Activated naive CD8-positive, alpha-beta T cell (primary cell): Measurements from ENCODE around the gene TDP2.
"Not testable (repeated sequence)": the region's sequence is repeated elsewhere in the genome, so short reads cannot be mapped to it uniquely, and the experiment has no call there.

Experiments
- H3K27ac Mint-ChIP-seq: one replicate; pipeline ENCODE4 v1.8.0; 2021; ENCODE audit warnings: mixed read lengths
- H3K27me3 Mint-ChIP-seq: one replicate; pipeline ENCODE4 v1.8.0; 2021; ENCODE audit warnings: mixed read lengths
- H3K36me3 Mint-ChIP-seq: one replicate; pipeline ENCODE4 v1.8.0; 2021; ENCODE audit warnings: mixed read lengths
- H3K4me1 Mint-ChIP-seq: one replicate; pipeline ENCODE4 v1.8.0; 2021; ENCODE audit warnings: low read depth, mixed read lengths
- H3K4me3 Mint-ChIP-seq: one replicate; pipeline ENCODE4 v1.8.0; 2021; ENCODE audit warnings: mild to moderate bottlenecking, mixed read lengths
- H3K9me3 Mint-ChIP-seq: one replicate; pipeline ENCODE4 v1.8.0; 2021; ENCODE audit warnings: low read depth, mixed read lengths

Gene TDP2, protein sequence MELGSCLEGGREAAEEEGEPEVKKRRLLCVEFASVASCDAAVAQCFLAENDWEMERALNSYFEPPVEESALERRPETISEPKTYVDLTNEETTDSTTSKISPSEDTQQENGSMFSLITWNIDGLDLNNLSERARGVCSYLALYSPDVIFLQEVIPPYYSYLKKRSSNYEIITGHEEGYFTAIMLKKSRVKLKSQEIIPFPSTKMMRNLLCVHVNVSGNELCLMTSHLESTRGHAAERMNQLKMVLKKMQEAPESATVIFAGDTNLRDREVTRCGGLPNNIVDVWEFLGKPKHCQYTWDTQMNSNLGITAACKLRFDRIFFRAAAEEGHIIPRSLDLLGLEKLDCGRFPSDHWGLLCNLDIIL

DNA sequence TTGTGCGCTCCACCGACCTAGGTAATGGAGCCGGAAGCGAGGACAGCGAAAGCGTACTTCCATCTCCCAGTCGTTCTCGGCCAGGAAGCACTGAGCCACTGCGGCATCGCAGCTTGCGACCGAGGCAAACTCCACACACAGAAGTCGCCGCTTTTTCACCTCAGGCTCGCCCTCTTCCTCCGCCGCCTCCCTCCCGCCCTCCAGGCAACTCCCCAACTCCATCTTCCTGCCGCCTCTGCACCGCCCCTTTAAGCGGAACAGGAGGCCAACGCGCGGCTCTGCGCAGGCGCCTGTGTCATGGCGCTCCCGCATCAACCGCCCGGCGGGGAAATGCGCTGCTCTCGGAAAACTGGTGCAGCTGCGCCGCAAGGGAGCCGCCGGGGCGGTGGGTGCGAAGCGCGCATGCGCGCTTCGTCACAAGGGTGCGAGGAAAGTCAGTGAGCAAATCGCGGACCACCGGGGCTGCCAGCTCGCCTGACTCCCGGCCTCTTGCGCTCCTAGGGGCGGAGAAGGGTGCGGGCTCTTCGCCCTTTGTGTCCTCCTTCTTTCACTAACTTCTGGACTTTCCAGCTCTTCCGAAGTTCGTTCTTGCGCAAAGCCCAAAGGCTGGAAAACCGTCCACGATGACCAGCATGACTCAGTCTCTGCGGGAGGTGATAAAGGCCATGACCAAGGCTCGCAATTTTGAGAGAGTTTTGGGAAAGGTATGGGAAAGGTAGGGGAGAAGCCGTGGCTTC is at the start of gene TDP2, which contains the start of gene ACOT13:
TSS of gene TDP2 (minus strand) at position 259 of the 737 bp plus-strand sequence. CDS start at position 222, 37 bp downstream.
TSS of gene ACOT13 (plus strand) at position 437 of the 737 bp plus-strand sequence. CDS start at position 624, 187 bp downstream.
- Mint-ChIP-seq H3K27me3 (no peaks in the 10 kb centered on the region), H3K9me3 (no peaks in the 10 kb centered on the region), H3K4me3 (peak within 1 kb of the TSS; percentile 97), H3K27ac (peak within 1 kb of the TSS; percentile 99), H3K4me1 (peaks cover 61% of the 10 kb centered on the region), H3K36me3 (peaks cover 16% of the 10 kb centered on the region)

DNA sequence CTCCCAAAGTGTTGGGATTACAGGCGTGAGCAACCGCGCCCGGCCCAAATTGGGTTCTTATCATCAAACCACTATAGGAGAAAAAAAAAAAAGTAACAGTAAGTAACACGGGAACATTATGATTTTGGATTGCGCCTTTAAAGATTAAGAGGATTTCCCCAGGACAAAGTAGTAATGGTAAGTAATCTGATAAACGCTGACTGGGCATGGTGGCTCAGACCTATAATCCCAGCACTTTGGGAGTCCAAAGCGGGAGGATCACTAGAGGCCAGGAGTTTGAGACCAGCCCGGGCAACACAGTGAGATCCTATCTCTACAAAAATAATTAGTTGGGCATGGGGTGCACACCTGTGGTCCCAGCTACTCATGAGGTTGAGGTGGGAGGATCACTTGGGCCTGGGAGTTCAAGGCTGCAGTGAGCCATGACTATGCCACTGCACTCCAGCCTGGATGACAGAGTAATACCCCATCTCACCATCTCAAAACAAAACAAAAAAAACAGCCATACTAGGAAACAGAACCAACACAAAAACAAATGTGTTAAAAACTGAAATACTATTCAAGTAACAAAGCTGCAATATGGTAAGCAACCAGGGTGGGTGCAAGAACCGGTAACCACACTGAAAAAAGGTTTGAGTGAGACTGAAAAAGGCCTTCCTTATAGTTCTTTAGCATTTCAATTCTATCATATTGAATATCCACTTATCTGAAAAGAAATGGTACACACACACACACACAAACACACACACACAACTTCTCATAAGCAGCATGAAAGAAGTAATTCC is 44.0 kb upstream of the TDP2 start:
- H3K4me1 Mint-ChIP-seq = peaks cover 60% of the 10 kb centered on the region
- peak overlapping the region; percentile 63 for H3K4me3 Mint-ChIP-seq
- no peaks in the 10 kb centered on the region for H3K9me3 Mint-ChIP-seq
- H3K27me3 Mint-ChIP-seq = no peaks in the 10 kb centered on the region
- peaks cover 15% of the 10 kb centered on the region for H3K36me3 Mint-ChIP-seq
- H3K27ac Mint-ChIP-seq = peak overlapping the region; percentile 94

DNA sequence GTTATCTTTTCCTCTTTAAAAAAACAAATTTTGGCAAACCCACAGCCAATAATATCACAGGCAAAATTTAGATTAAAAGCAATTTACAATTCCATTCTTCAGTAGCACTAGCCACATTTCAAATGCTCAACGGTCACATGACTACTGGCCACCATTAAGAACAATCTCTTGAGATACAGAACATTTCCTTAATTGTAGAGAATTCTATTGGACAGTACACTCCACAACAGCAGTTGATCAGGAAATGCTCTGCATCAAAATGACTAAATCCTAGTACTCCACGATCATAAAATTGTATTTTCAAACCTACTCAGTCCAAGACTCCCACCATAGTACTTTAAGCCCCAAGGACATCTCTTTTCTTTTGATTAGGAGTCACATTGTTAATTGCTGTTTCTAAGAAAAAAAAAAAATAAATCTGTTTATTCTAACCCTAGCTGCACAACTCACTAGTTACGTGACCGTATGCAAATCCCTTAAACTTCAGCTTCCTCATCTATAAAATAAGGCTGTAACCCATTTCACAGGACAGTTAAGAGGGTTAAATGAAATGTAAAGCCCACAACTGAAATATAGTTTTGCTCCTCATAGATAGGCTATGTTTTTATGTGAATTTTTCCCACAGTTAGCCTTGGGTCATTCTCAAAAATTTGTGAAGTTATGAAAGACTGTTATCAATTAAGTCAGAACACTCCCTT is 42.5 kb upstream of the TDP2 start:
- Mint-ChIP-seq H3K27me3 (no peaks in the 10 kb centered on the region), H3K27ac (peak overlapping the region; percentile 66), H3K36me3 (peaks cover 15% of the 10 kb centered on the region), H3K4me3 (no peak overlapping the region), H3K9me3 (no peaks in the 10 kb centered on the region), H3K4me1 (peaks cover 56% of the 10 kb centered on the region)

DNA sequence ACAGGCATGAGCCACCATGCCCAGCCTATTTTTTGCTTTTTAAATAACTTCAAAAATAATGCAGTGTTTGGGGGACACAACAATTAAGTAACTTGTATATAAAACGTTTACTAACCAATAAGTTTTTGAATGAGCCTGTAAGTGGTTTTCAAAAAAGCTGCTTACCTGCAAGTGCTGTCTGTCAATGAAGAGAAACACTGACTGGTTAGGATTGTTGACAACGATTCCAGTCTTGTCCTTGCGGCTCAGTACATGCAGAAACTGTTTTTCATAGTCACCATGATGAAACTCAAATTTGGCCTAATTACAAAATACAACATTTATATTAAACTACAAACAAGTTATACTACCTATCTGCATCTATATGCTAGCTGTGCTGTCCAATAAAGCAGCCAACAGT is 41.9 kb upstream of the TDP2 start:
- peaks cover 56% of the 10 kb centered on the region for H3K4me1 Mint-ChIP-seq
- peak overlapping the region; percentile 50 for H3K27ac Mint-ChIP-seq
- H3K36me3 Mint-ChIP-seq = peaks cover 12% of the 10 kb centered on the region
- no peaks in the 10 kb centered on the region for H3K9me3 Mint-ChIP-seq
- H3K4me3 Mint-ChIP-seq = no peak overlapping the region
- no peaks in the 10 kb centered on the region for H3K27me3 Mint-ChIP-seq

DNA sequence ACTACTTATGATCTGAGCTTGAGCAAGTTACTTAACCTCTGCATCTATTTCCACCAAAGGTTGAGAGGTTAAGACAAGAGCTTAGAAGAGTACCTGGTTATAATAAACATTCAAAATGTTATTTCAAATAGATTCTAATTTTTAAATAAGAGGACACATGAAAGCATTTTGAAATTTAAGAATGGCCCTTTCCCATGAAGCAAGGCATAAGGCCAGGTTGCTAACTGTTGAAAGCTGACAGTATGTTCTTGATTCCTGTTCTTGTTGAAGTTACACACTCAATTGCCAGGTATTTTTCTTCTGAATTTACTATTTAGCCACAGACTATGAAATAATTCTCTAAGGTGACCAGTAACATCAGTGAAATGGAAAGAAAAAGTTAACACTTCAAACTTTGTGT is 37.8 kb upstream of the TDP2 start:
- peaks cover 4% of the 10 kb centered on the region for H3K36me3 Mint-ChIP-seq
- H3K27ac Mint-ChIP-seq = peak overlapping the region; percentile 85
- peaks cover 54% of the 10 kb centered on the region for H3K4me1 Mint-ChIP-seq
- H3K27me3 Mint-ChIP-seq = no peaks in the 10 kb centered on the region
- no peaks in the 10 kb centered on the region for H3K9me3 Mint-ChIP-seq
- H3K4me3 Mint-ChIP-seq = no peak overlapping the region

DNA sequence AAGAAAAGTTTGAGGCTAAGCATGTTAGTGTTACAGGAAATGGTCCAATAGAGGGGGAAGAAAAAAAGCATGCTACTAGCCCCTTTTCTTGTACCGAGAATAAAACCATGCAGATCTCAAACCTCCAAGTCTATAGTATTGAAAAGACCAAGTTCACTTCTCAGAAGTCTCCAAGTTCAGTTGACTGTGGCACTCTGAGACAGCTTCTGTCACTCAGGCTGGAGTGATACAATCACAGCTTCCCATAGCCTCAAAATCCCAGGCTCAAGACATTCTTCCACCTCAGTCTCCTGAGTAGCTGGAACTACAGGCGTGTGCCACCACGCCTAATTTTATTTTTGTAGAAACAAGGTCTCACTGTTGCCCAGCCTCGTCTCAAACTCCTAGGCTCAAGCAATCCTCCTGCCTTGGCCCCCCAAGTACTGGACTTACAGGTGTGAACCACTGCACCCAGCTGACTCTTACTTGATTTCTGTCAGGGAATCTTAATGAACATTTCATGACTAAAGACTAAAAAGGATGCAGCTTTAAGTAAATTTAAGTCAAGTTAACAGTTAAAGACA is 36.1 kb upstream of the TDP2 start:
- Mint-ChIP-seq H3K36me3 (peaks cover 3% of the 10 kb centered on the region), H3K27me3 (no peaks in the 10 kb centered on the region), H3K4me3 (no peak overlapping the region), H3K27ac (peak overlapping the region; percentile 85), H3K4me1 (peaks cover 54% of the 10 kb centered on the region), H3K9me3 (no peaks in the 10 kb centered on the region)

DNA sequence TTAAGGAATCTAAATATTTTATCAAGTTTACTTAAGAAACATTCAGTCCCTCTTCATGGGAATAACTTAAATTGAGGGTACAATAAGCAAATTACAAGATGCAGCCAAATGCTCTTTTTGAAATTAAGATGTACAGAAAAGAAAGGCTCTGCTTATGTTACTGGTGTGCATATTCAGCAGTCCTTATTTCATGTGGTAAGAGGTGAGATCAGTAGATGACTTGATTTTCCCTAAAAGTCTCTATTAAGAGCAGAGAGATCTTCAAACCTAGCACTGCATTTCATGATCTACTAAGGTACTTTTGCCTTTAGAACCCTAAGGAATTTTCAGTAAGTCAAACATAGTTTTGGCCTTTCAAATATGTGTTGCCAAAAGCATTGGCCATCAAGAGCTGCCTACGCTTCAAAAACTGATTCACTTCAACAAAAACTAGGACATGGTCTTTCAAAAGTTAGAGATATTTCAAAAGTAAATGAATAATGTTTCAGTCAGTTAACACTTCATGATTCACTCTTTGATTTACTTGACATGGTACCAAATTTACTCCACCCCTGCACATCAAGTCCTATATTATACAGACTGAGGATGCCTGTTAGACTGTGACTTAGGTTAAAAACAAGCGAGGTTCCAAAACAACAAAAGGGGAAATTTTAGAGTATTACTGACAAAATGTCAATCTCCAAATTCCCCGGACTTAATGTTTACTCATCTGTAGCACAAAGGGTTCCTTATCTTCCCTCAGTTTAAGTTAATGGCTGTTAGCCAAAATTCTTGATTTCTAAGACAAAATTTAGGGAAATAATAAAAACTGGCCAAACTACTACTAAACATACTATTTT is 33.0 kb upstream of the TDP2 start:
- Mint-ChIP-seq H3K27me3 (no peaks in the 10 kb centered on the region), H3K27ac (peak overlapping the region; percentile 82), H3K36me3 (peaks cover 3% of the 10 kb centered on the region), H3K9me3 (no peaks in the 10 kb centered on the region), H3K4me1 (peaks cover 50% of the 10 kb centered on the region), H3K4me3 (no peak overlapping the region)

DNA sequence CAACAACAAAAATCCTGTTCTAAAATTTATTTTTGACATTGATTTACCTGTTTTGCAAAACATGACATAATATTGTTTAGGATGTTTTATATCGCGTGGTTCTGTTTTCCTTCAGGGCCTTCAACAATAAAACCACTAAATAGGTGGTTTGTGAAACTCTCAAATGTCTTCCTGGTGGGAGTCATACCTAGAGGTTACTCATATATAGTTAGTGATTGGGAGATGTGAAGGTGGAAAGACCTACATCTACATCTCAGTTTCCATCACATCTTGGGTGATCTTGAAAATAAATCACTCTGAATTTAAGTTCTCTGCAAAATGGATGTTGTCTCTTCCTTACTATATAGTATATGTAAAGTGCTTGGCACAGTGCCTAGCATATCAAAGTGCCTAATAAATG is 29.4 kb upstream of the TDP2 start:
- Mint-ChIP-seq H3K4me1 (peaks cover 43% of the 10 kb centered on the region), H3K27me3 (no peaks in the 10 kb centered on the region), H3K27ac (no peak overlapping the region), H3K9me3 (no peaks in the 10 kb centered on the region), H3K4me3 (no peak overlapping the region), H3K36me3 (no peaks in the 10 kb centered on the region)

DNA sequence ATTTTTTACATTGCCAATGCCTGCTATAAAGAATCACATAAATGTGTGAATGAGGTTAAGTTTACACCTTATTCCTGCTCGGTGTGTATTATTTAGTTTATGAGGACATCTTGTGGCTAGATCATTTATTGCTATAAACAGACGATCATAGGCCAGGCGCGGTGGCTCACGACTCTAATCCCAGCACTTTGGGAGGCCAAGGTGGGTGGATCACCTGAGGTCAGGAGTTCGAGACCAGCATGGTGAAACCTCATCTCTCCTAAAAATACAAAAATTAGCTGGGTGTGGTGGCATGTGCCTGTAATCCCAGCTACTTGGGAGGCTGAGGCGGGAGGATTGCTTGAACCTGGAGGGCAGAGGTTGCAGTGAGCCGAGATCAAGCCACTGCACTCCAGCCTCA is 28.9 kb upstream of the TDP2 start:
- H3K36me3 Mint-ChIP-seq, H3K9me3 Mint-ChIP-seq, H3K4me3 Mint-ChIP-seq, H3K27me3 Mint-ChIP-seq: not testable (repeated sequence)
- H3K27ac Mint-ChIP-seq = peak overlapping the region; percentile 47
- H3K4me1 Mint-ChIP-seq = peaks cover 43% of the 10 kb centered on the region

DNA sequence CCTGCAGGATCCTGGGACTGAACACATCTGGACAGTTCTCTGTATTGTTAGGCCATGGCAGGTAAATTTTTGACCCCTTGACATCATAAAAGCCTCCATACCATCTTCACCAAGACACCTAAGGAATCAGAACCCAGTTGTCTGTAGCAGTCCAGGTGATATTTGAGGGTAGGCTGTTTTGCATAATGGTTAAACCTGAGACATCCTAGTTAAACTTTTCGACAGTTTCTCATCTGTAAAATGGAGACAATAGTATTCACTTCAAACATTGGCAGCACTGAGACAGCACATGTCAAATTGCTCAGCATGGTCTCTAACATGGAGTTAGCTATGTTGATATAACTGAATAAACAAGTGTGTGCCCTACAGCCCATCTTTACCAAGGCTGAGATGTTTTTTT is 27.5 kb upstream of the TDP2 start:
- no peaks in the 10 kb centered on the region for H3K36me3 Mint-ChIP-seq
- no peak overlapping the region for H3K27ac Mint-ChIP-seq
- H3K27me3 Mint-ChIP-seq = no peaks in the 10 kb centered on the region
- H3K9me3 Mint-ChIP-seq = no peaks in the 10 kb centered on the region
- peaks cover 33% of the 10 kb centered on the region for H3K4me1 Mint-ChIP-seq
- no peak overlapping the region for H3K4me3 Mint-ChIP-seq

DNA sequence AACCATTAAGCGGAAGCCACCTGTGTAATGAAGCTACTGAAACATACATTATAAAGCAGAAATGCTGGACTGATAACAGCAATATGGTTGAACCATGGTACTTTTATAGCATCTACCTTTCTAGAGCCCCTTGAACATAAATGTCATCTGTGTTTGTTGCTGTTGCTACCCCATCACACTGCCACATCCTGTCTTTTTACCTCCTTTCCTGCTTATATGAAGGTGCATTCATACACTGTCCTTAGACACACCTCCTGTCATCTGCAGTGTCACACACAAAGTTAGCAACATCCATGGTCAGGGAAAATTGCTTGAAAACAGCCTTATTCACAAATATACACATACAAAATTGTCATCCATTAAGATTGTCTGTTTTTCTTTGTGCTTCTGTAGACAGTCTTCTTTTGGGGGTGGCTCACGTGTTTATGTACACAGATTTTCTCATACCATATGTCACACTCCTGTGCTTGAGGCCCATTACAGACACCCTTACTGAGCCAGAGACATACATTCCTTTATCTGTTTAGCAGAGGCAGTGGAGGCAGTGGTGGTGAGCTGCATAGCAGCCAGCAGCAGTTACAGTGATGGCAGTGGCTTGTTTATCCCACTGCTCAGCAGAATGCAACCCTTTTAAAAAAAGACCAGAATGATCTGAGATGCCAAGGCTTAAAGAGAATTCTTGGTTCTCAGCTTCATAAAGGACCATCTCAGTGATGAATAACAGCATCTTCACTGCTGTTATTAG is 26.3 kb upstream of the TDP2 start:
- no peak overlapping the region for H3K4me3 Mint-ChIP-seq
- H3K27me3 Mint-ChIP-seq = no peaks in the 10 kb centered on the region
- peak overlapping the region; percentile 13 for H3K27ac Mint-ChIP-seq
- peaks cover 31% of the 10 kb centered on the region for H3K4me1 Mint-ChIP-seq
- no peaks in the 10 kb centered on the region for H3K36me3 Mint-ChIP-seq
- H3K9me3 Mint-ChIP-seq = no peaks in the 10 kb centered on the region

DNA sequence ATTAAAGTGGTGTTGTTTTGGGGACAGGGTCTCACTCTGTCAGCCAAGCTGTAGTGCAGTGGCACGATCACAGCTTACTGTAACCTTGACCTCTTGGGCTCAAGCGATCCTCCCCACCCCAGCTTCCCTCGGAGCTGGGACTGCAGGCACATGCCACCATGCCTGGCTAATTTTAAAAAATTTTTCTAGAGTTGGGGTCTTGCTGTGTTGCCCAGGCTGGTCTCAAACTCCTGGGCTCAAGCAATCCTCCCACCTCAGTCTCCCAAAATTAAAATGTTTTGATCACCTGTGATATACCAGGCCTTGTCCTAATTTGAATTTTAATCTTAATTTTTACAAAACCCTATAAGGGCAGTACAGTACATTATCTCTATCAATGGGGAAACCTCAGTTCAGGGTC is 25.7 kb upstream of the TDP2 start:
- no peak overlapping the region for H3K4me3 Mint-ChIP-seq
- no peaks in the 10 kb centered on the region for H3K9me3 Mint-ChIP-seq
- no peaks in the 10 kb centered on the region for H3K27me3 Mint-ChIP-seq
- peaks cover under 1% of the 10 kb centered on the region for H3K36me3 Mint-ChIP-seq
- H3K27ac Mint-ChIP-seq = peak overlapping the region; percentile 13
- peaks cover 31% of the 10 kb centered on the region for H3K4me1 Mint-ChIP-seq

DNA sequence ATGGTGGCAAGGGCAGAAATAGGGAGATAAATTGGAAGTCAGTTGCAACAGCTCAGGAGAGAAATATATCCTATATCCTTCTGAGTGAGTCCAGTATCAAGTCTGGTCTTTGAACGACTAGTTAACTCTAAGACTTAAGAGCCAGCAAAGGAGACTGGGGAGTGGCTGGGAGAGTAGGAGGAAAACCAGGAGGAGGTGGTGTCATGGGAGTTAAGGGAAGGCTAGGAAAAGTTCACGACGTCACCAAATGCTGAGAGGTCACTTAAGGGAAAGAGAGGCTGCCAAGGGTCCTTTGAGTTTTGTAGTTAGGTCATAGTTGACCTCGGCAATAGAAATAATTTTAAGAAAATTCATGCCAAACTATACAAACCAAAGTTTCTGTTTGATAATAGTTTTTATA is 25.3 kb upstream of the TDP2 start:
- H3K36me3 Mint-ChIP-seq = peaks cover 4% of the 10 kb centered on the region
- peaks cover 31% of the 10 kb centered on the region for H3K4me1 Mint-ChIP-seq
- no peaks in the 10 kb centered on the region for H3K9me3 Mint-ChIP-seq
- no peak overlapping the region for H3K4me3 Mint-ChIP-seq
- H3K27ac Mint-ChIP-seq = peak overlapping the region; percentile 5
- no peaks in the 10 kb centered on the region for H3K27me3 Mint-ChIP-seq
